ENCODE results near the gene OR10R2.

Gene OR10R2

DNA sequence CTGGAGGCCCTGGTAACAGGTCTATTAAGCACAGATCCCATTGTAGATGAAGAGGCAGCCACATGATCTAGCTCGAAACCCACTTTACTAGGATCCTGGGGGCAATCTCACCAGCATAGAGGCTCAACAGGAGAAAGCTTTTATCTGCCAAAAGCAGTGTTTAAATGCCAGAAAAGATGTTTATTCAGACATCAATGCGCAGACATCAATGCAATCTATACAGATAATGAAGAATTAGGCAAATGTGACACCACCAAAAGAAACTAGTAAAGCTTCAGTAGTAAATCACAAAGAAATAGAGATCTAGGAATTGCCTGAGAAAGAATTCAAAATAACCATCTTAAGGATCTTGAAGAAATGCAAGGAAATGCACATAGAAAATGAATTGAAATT, 49.6 kb downstream of the OR10R2 start:
- no peak for DNase-seq (ENCODE audit: low read depth in 2 of 3, low spot score in 2 of 3)

DNA sequence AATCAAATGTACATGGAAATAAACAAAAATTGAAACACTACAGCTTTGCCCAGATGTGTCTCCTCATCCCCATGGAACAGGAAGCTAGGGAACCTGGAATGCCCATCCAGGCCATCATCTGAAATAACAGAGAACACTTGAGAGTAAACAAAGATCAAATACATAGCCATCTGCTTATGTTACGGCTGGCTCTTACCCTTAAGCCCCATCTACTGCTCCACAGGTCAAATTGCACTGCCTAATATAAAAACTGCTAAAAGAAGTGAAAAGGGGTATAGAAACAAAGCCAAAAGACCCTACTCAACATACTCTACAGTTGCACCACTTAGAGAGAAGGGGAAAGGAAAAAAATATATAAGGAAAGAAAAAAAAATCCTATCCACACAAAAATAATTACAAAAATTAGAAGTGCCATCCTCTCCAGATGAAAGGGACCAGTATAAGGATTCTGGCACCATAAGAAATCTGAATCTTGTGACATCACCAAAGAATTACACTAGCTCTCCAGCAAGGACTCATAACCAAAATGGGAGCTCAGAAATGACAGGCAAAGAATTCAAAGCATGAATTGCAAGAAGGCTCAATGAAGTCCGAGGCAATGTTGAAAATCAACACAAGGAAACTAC, 55.3 kb downstream of the OR10R2 start:
- no peak for DNase-seq (ENCODE audit: low read depth in 2 of 3, low spot score in 2 of 3)

Measured in activated CD8-positive, alpha-beta memory T cell treated with anti-CD3 and anti-CD28 coated beads for 48 hours (primary cell).